PFSK-1 (cell line): ENCODE data around the gene OXNAD1.

Source experiments
- POLR2AphosphoS5 ChIP-seq: IDR thresholded peaks from 2 replicates; pipeline ENCODE4 v1.6.1; 2012; ENCODE audit warnings: low read depth, mild to moderate bottlenecking, control low read depth, low read length, moderate library complexity
- TF ChIP-seq, protein P1 (sequence below), 2 experiments: IDR thresholded peaks; 2 replicates each; pipeline versions ENCODE4 v1.6.1 to v1.8.0; 2011 to 2012; ENCODE audit warnings: low read depth in 2 of 2, low read length in 2 of 2, control low read depth in 1 of 2, inconsistent platforms in 1 of 2, mild to moderate bottlenecking in 1 of 2, moderate library complexity in 1 of 2; ENCODE audit not compliant: insufficient read depth in 1 of 2

DNA sequence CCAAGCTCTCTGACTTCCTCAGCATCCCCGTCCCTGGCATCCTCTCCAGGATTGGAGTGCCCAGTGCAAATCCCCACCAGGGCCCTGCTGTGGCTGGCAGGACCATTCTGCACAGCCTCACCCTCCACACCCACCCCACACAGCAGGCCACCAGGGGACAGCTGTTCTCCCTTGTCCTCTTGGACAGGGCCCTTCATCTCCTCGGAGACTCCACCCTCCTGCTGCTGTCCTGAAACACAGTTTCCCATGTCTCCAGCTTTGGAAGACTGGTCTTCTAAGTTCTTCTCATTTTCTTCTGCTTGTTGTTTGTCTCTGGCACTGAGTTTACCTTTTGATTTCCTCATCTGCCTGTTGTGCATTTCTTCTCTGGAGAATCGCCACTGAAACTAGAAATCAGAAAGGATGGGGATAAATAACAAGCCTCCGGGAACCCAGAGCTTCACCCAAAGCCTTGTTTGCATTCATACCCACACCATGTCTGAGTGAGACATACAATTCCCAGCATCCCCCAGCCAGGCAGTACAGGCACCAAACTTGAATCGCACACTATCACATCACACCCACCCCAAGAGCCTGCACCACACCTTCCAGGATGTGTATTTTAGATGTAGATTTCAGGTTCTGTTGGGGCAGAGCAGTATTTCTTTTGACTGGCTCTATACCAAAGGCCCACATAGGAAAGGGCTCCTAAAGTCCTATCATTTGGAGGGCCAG is 52.0 kb downstream of the OXNAD1 start:
- TF ChIP-seq, protein P1, sequence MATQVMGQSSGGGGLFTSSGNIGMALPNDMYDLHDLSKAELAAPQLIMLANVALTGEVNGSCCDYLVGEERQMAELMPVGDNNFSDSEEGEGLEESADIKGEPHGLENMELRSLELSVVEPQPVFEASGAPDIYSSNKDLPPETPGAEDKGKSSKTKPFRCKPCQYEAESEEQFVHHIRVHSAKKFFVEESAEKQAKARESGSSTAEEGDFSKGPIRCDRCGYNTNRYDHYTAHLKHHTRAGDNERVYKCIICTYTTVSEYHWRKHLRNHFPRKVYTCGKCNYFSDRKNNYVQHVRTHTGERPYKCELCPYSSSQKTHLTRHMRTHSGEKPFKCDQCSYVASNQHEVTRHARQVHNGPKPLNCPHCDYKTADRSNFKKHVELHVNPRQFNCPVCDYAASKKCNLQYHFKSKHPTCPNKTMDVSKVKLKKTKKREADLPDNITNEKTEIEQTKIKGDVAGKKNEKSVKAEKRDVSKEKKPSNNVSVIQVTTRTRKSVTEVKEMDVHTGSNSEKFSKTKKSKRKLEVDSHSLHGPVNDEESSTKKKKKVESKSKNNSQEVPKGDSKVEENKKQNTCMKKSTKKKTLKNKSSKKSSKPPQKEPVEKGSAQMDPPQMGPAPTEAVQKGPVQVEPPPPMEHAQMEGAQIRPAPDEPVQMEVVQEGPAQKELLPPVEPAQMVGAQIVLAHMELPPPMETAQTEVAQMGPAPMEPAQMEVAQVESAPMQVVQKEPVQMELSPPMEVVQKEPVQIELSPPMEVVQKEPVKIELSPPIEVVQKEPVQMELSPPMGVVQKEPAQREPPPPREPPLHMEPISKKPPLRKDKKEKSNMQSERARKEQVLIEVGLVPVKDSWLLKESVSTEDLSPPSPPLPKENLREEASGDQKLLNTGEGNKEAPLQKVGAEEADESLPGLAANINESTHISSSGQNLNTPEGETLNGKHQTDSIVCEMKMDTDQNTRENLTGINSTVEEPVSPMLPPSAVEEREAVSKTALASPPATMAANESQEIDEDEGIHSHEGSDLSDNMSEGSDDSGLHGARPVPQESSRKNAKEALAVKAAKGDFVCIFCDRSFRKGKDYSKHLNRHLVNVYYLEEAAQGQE (IDR thresholded peaks at IDR 0.05; ENCODE audit: insufficient read depth in 1 of 2, low read depth in 2 of 2, low read length in 2 of 2), result no peak
- no peak for TF ChIP-seq POLR2AphosphoS5
